ENCODE results near the gene SAG.
"Not testable (repeated sequence)": the region's sequence is repeated elsewhere in the genome, so short reads cannot be mapped to it uniquely, and the experiment has no call there.

The SAG gene

GRCh38 chr2:233334915-233335314 is 27.3 kb downstream of the SAG start:
- DNase-seq, result no peak

- DNase-seq, result not testable (repeated sequence)
These were observed 28.5 kb downstream of the SAG start for GRCh38 chr2:233336091-233336490.

GRCh38 chr2:233336541-233336940 is 28.9 kb downstream of the SAG start:
- no peak for DNase-seq

GRCh38 chr2:233338046-233338445 is 30.4 kb downstream of the SAG start:
- no peak for DNase-seq

GRCh38 chr2:233338812-233339368 is 31.3 kb downstream of the SAG start:
- DNase-seq, result no peak

GRCh38 chr2:233339427-233339826 is 31.8 kb downstream of the SAG start:
- no peak for DNase-seq

- DNase-seq, result no peak
These were observed 33.7 kb downstream of the SAG start for GRCh38 chr2:233341296-233341695.

GRCh38 chr2:233342301-233342700 is 34.7 kb downstream of the SAG start:
- DNase-seq, result no peak

- DNase-seq, result no peak
These were observed 35.6 kb downstream of the SAG start for GRCh38 chr2:233343171-233343705.

GRCh38 chr2:233346376-233346775 is 38.8 kb downstream of the SAG start:
- DNase-seq, result no peak

- DNase-seq, result no peak
These were observed 39.3 kb downstream of the SAG start for GRCh38 chr2:233346930-233347329.

- DNase-seq, result no peak
These were observed 41.7 kb downstream of the SAG start for GRCh38 chr2:233349005-233349998.

GRCh38 chr2:233350708-233351107 is 43.1 kb downstream of the SAG start:
- DNase-seq, result peak; percentile 40

- no peak for DNase-seq
These were observed 43.8 kb downstream of the SAG start for GRCh38 chr2:233351423-233351822.

- DNase-seq, result no peak
These were observed 44.7 kb downstream of the SAG start for GRCh38 chr2:233352141-233352842.

- DNase-seq, result no peak
These were observed 45.6 kb downstream of the SAG start for GRCh38 chr2:233353101-233353768.

GRCh38 chr2:233353769-233354499 is 46.3 kb downstream of the SAG start, which contains the start of gene DGKD:
DGKD (plus strand) TSS chr2:233354494; CDS start chr2:233354519, 25 bp downstream.
- DNase-seq, result peak; percentile 44

- no peak for DNase-seq
These were observed 46.9 kb downstream of the SAG start for GRCh38 chr2:233354500-233354924.

- DNase-seq, result peak; percentile 6
These were observed 47.5 kb downstream of the SAG start for GRCh38 chr2:233354971-233355574.

GRCh38 chr2:233355916-233356315 is 48.3 kb downstream of the SAG start:
- no peak for DNase-seq

- no peak for DNase-seq
These were observed 49.1 kb downstream of the SAG start for GRCh38 chr2:233356546-233357308.

Data from DMS79 (cell line).